GM19043 (cell line): Measurements from ENCODE around the gene ZNF700.
A peak's percentile ranks its signal among the peaks of the same experiment; 100 is the strongest.
"Not testable (repeated sequence)": the region's sequence is repeated elsewhere in the genome, so short reads cannot be mapped to it uniquely, and the experiment has no call there.

Experiments used
- ATAC-seq: cut with Tn5 transposase; IDR thresholded peaks from one replicate; pipeline ENCODE4 v1.9.1; 2021; ENCODE audit warnings: low read depth; ENCODE audit not compliant: unreplicated experiment

The ZNF700 gene

GRCh38 chr19:11935829-11936228 is 10.9 kb downstream of the ZNF700 start:
- ATAC-seq: not testable (repeated sequence)

- not testable (repeated sequence) for ATAC-seq
Measured at GRCh38 chr19:11938383-11938782, 13.5 kb downstream of the ZNF700 start.

- ATAC-seq: not testable (repeated sequence)
Measured at GRCh38 chr19:11941361-11941887, 16.5 kb downstream of the ZNF700 start.

- ATAC-seq: no peak
Measured at GRCh38 chr19:11942008-11942842, 17.3 kb downstream of the ZNF700 start.

- ATAC-seq: no peak
Measured at GRCh38 chr19:11942843-11943108, 17.9 kb downstream of the ZNF700 start.

GRCh38 chr19:11944656-11945055 is 19.7 kb downstream of the ZNF700 start:
- ATAC-seq: no peak

- ATAC-seq: no peak
Measured at GRCh38 chr19:11948646-11949045, 23.7 kb downstream of the ZNF700 start.

- no peak for ATAC-seq
Measured at GRCh38 chr19:11949201-11949600, 24.3 kb downstream of the ZNF700 start.

GRCh38 chr19:11949614-11950080 is 24.7 kb downstream of the ZNF700 start:
- not testable (repeated sequence) for ATAC-seq

GRCh38 chr19:11950312-11950711 is 25.4 kb downstream of the ZNF700 start:
- ATAC-seq: no peak

- ATAC-seq: no peak
Measured at GRCh38 chr19:11963566-11964355, 38.9 kb downstream of the ZNF700 start.

- ATAC-seq: no peak
Measured at GRCh38 chr19:11964496-11964857, 39.6 kb downstream of the ZNF700 start.

- peak; percentile 87 for ATAC-seq
Measured at GRCh38 chr19:11964858-11965645, 40.1 kb downstream of the ZNF700 start, which contains the start of gene ZNF763. Gene ZNF763 (plus strand): TSS chr19:11965040. CDS start chr19:11965209, 169 bp downstream.

- no peak for ATAC-seq
Measured at GRCh38 chr19:11970174-11970573, 45.3 kb downstream of the ZNF700 start.

- no peak for ATAC-seq
Measured at GRCh38 chr19:11971041-11971440, 46.1 kb downstream of the ZNF700 start.

- no peak for ATAC-seq
Measured at GRCh38 chr19:11973019-11973810, 48.3 kb downstream of the ZNF700 start.

GRCh38 chr19:11978492-11979100 is 53.7 kb downstream of the ZNF700 start:
- ATAC-seq: no peak

GRCh38 chr19:11979527-11979926 is 54.6 kb downstream of the ZNF700 start:
- ATAC-seq: no peak

- ATAC-seq: no peak
Measured at GRCh38 chr19:11982526-11982925, 57.6 kb downstream of the ZNF700 start.
